ENCODE measurements around the gene CEACAM4. TPM values are rescaled to one million over a fixed set of nuclear protein-coding genes. Genes with fewer than 3 reads are reported as not detected.
A peak's percentile ranks its signal among the peaks of the same experiment; 100 is the strongest.

CEACAM4 gene
- total and polyA plus RNA-seq, 5 donors from 2014 or later = 16.1 to 50.2 (median 32.6) TPM

GRCh38 chr19:41649827-41650226 lies 23.0 kb upstream of the CEACAM4 start:
- Histone ChIP-seq H3K27me3 (ENCODE audit: control insufficient read depth, insufficient read depth, low read length) (peaks cover 13% of the 10 kb centered on the region), H3K9me3 (ENCODE audit: control insufficient read depth in 2 of 2, low read length in 2 of 2) (peaks cover 6 to 9% of the 10 kb centered on the region in 2 experiments), H3K4me1 (ENCODE audit: control insufficient read depth, insufficient read depth, low read length, poor library complexity, severe bottlenecking) (no peaks in the 10 kb centered on the region), H3K36me3 (ENCODE audit: control insufficient read depth, insufficient read depth, low read length) (no peaks in the 10 kb centered on the region), H3K4me3 (ENCODE audit: low read depth, low read length) (no peak overlapping the region), H3K27ac (ENCODE audit: insufficient read depth, low read length, poor library complexity, severe bottlenecking) (no peak overlapping the region)
- H3K9me3 Mint-ChIP-seq = peaks cover 0 to 10% (median 2%) of the 10 kb centered on the region in 7 donors
- DNase-seq (no peak), ATAC-seq (ENCODE audit: low read depth in 2 of 2) (no peak)
- no peaks in the 10 kb centered on the region for H3K36me3 Mint-ChIP-seq
- peaks cover 0 to 2% (median 0%) of the 10 kb centered on the region in 4 donors for H3K4me1 Mint-ChIP-seq
- no peak overlapping the region for H3K4me3 Mint-ChIP-seq
- no peak overlapping the region for H3K27ac Mint-ChIP-seq
- peaks cover 36% of the 10 kb centered on the region for H3K27me3 Mint-ChIP-seq

DNA sequence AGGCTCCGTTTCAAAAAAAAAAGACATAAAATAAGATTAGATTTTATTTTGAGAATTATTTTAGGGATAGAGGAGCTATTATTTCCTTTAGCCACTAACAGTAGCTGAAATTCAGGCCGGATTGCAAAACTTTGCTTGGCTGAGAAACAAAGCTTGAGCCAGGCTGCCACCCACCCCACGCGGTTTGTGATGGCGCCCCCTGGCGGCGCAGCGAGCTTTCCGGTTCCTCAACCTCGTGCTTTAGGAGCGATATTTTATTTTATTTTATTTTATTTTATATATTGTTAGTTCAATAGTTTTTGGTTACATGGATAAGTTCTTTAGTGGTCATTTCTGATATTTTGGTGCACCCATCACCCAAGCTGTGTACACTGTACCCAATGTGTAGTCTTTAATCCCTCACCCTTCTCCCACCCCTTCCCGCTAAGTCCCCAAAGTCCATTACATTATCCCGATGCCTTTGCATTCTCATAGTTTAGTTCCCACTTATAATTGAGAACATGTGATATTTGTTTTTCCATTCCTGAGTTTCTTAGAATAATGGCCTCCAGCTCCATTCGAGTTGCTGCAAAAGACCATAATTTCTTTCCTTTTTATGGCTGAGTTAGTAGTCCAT lies 19.8 kb upstream of the CEACAM4 start:
- Mint-ChIP-seq H3K27ac (no peak overlapping the region), H3K36me3 (no peaks in the 10 kb centered on the region), H3K27me3 (peaks cover 16% of the 10 kb centered on the region), H3K4me1 (peaks cover 5 to 8% (median 6%) of the 10 kb centered on the region in 4 donors), H3K4me3 (no peak overlapping the region), H3K9me3 (no peaks in the 10 kb centered on the region)
- DNase-seq (peak in 2 of 3 donors; percentile 44 to 46), ATAC-seq (ENCODE audit: low read depth in 2 of 2) (no peak)
- H3K36me3 ChIP-seq (ENCODE audit: control insufficient read depth, insufficient read depth, low read length) = no peaks in the 10 kb centered on the region
- peaks cover 5% of the 10 kb centered on the region for H3K27me3 ChIP-seq (ENCODE audit: control insufficient read depth, insufficient read depth, low read length)
- no peaks in the 10 kb centered on the region for H3K9me3 ChIP-seq (ENCODE audit: control insufficient read depth in 2 of 2, low read length in 2 of 2)
- no peak overlapping the region for H3K27ac ChIP-seq (ENCODE audit: insufficient read depth, low read length, poor library complexity, severe bottlenecking)
- H3K4me3 ChIP-seq (ENCODE audit: low read depth, low read length) = no peak overlapping the region
- H3K4me1 ChIP-seq (ENCODE audit: control insufficient read depth, insufficient read depth, low read length, poor library complexity, severe bottlenecking) = peaks cover 5% of the 10 kb centered on the region

GRCh38 chr19:41641879-41642485 lies 15.1 kb upstream of the CEACAM4 start:
- Mint-ChIP-seq H3K4me1 (peaks cover 18 to 55% (median 38%) of the 10 kb centered on the region in 4 donors), H3K9me3 (peaks cover 0 to 4% (median 0%) of the 10 kb centered on the region in 7 donors), H3K27me3 (peaks cover 5% of the 10 kb centered on the region), H3K36me3 (no peaks in the 10 kb centered on the region), H3K4me3 (peak overlapping the region in 3 of 4 donors; percentile 22 to 76 (median 45)), H3K27ac (peak overlapping the region; percentile 20 to 85 (median 65))
- peak; percentile 63 to 76 (median 76) for DNase-seq
- peaks cover 53% of the 10 kb centered on the region for H3K4me1 ChIP-seq (ENCODE audit: control insufficient read depth, insufficient read depth, low read length, poor library complexity, severe bottlenecking)
- H3K27me3 ChIP-seq (ENCODE audit: control insufficient read depth, insufficient read depth, low read length) = no peaks in the 10 kb centered on the region
- peak; percentile 41 to 59 for ATAC-seq (ENCODE audit: low read depth in 2 of 2)
- no peak overlapping the region for H3K27ac ChIP-seq (ENCODE audit: insufficient read depth, low read length, poor library complexity, severe bottlenecking)
- H3K36me3 ChIP-seq (ENCODE audit: control insufficient read depth, insufficient read depth, low read length) = no peaks in the 10 kb centered on the region
- H3K9me3 ChIP-seq (ENCODE audit: control insufficient read depth in 2 of 2, low read length in 2 of 2) = peaks cover 0 to 3% of the 10 kb centered on the region in 2 experiments
- H3K4me3 ChIP-seq (ENCODE audit: low read depth, low read length) = no peak overlapping the region

- DNase-seq = peak; percentile 33 to 88 (median 85)
- Mint-ChIP-seq H3K4me3 (peak overlapping the region; percentile 67 to 83 (median 77)), H3K27me3 (peaks cover 23% of the 10 kb centered on the region), H3K27ac (peak overlapping the region; percentile 97 to 100 (median 99)), H3K9me3 (peaks cover 0 to 35% (median 5%) of the 10 kb centered on the region in 7 donors), H3K4me1 (peaks cover 18 to 85% (median 46%) of the 10 kb centered on the region in 4 donors), H3K36me3 (peaks cover 23% of the 10 kb centered on the region)
- H3K9me3 ChIP-seq (ENCODE audit: control insufficient read depth in 2 of 2, low read length in 2 of 2) = peaks cover 0 to 9% of the 10 kb centered on the region in 2 experiments
- H3K27ac ChIP-seq (ENCODE audit: insufficient read depth, low read length, poor library complexity, severe bottlenecking) = peak overlapping the region; percentile 84
- H3K4me1 ChIP-seq (ENCODE audit: control insufficient read depth, insufficient read depth, low read length, poor library complexity, severe bottlenecking) = peaks cover 53% of the 10 kb centered on the region
- ATAC-seq (ENCODE audit: low read depth in 2 of 2) = peak; percentile 76 to 86
- H3K27me3 ChIP-seq (ENCODE audit: control insufficient read depth, insufficient read depth, low read length) = no peaks in the 10 kb centered on the region
- H3K36me3 ChIP-seq (ENCODE audit: control insufficient read depth, insufficient read depth, low read length) = no peaks in the 10 kb centered on the region
- peak overlapping the region; percentile 47 for H3K4me3 ChIP-seq (ENCODE audit: low read depth, low read length)
These were observed 11.8 kb upstream of the CEACAM4 start for GRCh38 chr19:41638641-41639081.

- H3K27me3 ChIP-seq (ENCODE audit: control insufficient read depth, insufficient read depth, low read length) = no peaks in the 10 kb centered on the region
- DNase-seq = no peak
- Mint-ChIP-seq H3K4me3 (peak overlapping the region in 2 of 4 donors; percentile 78 to 83), H3K36me3 (peaks cover 23% of the 10 kb centered on the region), H3K27me3 (peaks cover 27% of the 10 kb centered on the region), H3K9me3 (peaks cover 0 to 36% (median 5%) of the 10 kb centered on the region in 7 donors), H3K4me1 (peaks cover 18 to 82% (median 46%) of the 10 kb centered on the region in 4 donors), H3K27ac (peak overlapping the region; percentile 97 to 100 (median 99))
- H3K36me3 ChIP-seq (ENCODE audit: control insufficient read depth, insufficient read depth, low read length) = no peaks in the 10 kb centered on the region
- H3K4me3 ChIP-seq (ENCODE audit: low read depth, low read length) = peak overlapping the region; percentile 33
- peaks cover 53% of the 10 kb centered on the region for H3K4me1 ChIP-seq (ENCODE audit: control insufficient read depth, insufficient read depth, low read length, poor library complexity, severe bottlenecking)
- peaks cover 0 to 9% of the 10 kb centered on the region in 2 experiments for H3K9me3 ChIP-seq (ENCODE audit: control insufficient read depth in 2 of 2, low read length in 2 of 2)
- H3K27ac ChIP-seq (ENCODE audit: insufficient read depth, low read length, poor library complexity, severe bottlenecking) = peak overlapping the region; percentile 84
- ATAC-seq (ENCODE audit: low read depth in 2 of 2) = no peak
These were observed 10.6 kb upstream of the CEACAM4 start for GRCh38 chr19:41637484-41637883.

- DNase-seq (no peak), ATAC-seq (ENCODE audit: low read depth in 2 of 2) (no peak)
- peaks cover 1 to 13% (median 5%) of the 10 kb centered on the region in 7 donors for H3K9me3 Mint-ChIP-seq
- H3K4me3 Mint-ChIP-seq = peak overlapping the region in 3 of 4 donors; percentile 27 to 50 (median 33)
- peaks cover 45% of the 10 kb centered on the region for H3K4me1 ChIP-seq (ENCODE audit: control insufficient read depth, insufficient read depth, low read length, poor library complexity, severe bottlenecking)
- H3K27ac ChIP-seq (ENCODE audit: insufficient read depth, low read length, poor library complexity, severe bottlenecking) = peak overlapping the region; percentile 60
- peaks cover 17% of the 10 kb centered on the region in 2 experiments for H3K9me3 ChIP-seq (ENCODE audit: control insufficient read depth in 2 of 2, low read length in 2 of 2)
- H3K27me3 Mint-ChIP-seq = peaks cover 15% of the 10 kb centered on the region
- no peaks in the 10 kb centered on the region for H3K36me3 ChIP-seq (ENCODE audit: control insufficient read depth, insufficient read depth, low read length)
- peak overlapping the region; percentile 80 to 97 (median 96) for H3K27ac Mint-ChIP-seq
- peaks cover 5% of the 10 kb centered on the region for H3K27me3 ChIP-seq (ENCODE audit: control insufficient read depth, insufficient read depth, low read length)
- H3K4me1 Mint-ChIP-seq = peaks cover 0 to 59% (median 32%) of the 10 kb centered on the region in 4 donors
- H3K36me3 Mint-ChIP-seq = peaks cover 11% of the 10 kb centered on the region
- peak overlapping the region; percentile 4 for H3K4me3 ChIP-seq (ENCODE audit: low read depth, low read length)
These were observed 1.2 kb upstream of the CEACAM4 start for GRCh38 chr19:41627966-41628675.

DNA sequence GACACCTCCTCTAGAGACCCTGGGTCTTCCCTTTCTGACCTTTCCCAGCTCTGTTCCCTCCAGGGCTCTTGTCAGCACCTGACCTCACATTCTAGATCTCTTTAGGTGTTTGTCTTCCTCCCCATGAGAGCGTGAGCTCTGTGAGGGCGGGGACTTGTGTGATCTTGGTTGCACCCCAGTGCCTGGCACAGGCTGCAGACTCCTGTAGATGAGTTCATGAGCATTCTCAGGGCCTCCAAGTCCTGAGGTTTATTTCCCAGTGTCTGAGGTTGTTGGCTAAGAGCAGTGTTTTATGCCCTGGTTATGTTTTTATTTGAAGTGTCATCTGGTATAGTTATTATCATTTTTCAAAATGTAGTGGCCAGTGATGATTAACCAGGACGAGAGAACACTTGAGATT lies 596 bp downstream of the CEACAM4 start:
- H3K36me3 ChIP-seq (ENCODE audit: control insufficient read depth, insufficient read depth, low read length) = no peaks in the 10 kb centered on the region
- Mint-ChIP-seq H3K4me1 (peaks cover 0 to 77% (median 42%) of the 10 kb centered on the region in 4 donors), H3K36me3 (peaks cover 17% of the 10 kb centered on the region), H3K27me3 (peaks cover 9% of the 10 kb centered on the region), H3K4me3 (peak overlapping the region; percentile 85 to 93 (median 90)), H3K9me3 (peaks cover 0 to 12% (median 2%) of the 10 kb centered on the region in 7 donors), H3K27ac (peak overlapping the region; percentile 96 to 98 (median 97))
- H3K4me3 ChIP-seq (ENCODE audit: low read depth, low read length) = peak overlapping the region; percentile 65
- DNase-seq (peak in 2 of 3 donors; percentile 28 to 33), ATAC-seq (ENCODE audit: low read depth in 2 of 2) (peak; percentile 52 to 54)
- H3K27ac ChIP-seq (ENCODE audit: insufficient read depth, low read length, poor library complexity, severe bottlenecking) = peak overlapping the region; percentile 60
- H3K4me1 ChIP-seq (ENCODE audit: control insufficient read depth, insufficient read depth, low read length, poor library complexity, severe bottlenecking) = peaks cover 61% of the 10 kb centered on the region
- peaks cover 14% of the 10 kb centered on the region in 2 experiments for H3K9me3 ChIP-seq (ENCODE audit: control insufficient read depth in 2 of 2, low read length in 2 of 2)
- H3K27me3 ChIP-seq (ENCODE audit: control insufficient read depth, insufficient read depth, low read length) = peaks cover 5% of the 10 kb centered on the region
